Kidney (tissue), 22 donors: ENCODE results near the gene CPED1. TPM values are rescaled to one million over a fixed set of nuclear protein-coding genes. Genes with fewer than 3 reads are reported as not detected.

Experiments used
- DNase-seq, 5 donors: peaks; one replicate each; pipeline ENCODE4 v3.0.0-alpha.2; 2013 to 2020
- FAIRE-seq: peaks from 2 replicates; lab custom pipeline; 2012; peaks lifted over from hg19 to GRCh38; lab: Jason Lieb, UNC
- H3K27ac ChIP-seq, 2 donors: one replicate each; pipeline ENCODE4 v1.7.0; 2013; ENCODE audit warnings: low read depth in 2 of 2, low read length in 2 of 2, inconsistent platforms in 1 of 2
- H3K27me3 ChIP-seq: one replicate; pipeline ENCODE4 v1.7.1; 2013; ENCODE audit warnings: low read length, inconsistent platforms; ENCODE audit not compliant: control insufficient read depth, insufficient read depth
- H3K36me3 ChIP-seq, 3 donors: one replicate each; pipeline versions ENCODE4 v1.7.0 to v1.7.1; 2013; ENCODE audit warnings: low read length in 3 of 3, control low read depth in 1 of 3, inconsistent platforms in 1 of 3; ENCODE audit not compliant: insufficient read depth in 3 of 3, control insufficient read depth in 2 of 3
- H3K4me1 ChIP-seq, 3 donors: one replicate each; pipeline versions ENCODE4 v1.7.0 to v1.7.1; 2013; ENCODE audit warnings: low read length in 3 of 3, inconsistent platforms in 1 of 3, low read depth in 1 of 3; ENCODE audit not compliant: control insufficient read depth in 2 of 3, insufficient read depth in 2 of 3
- H3K4me3 ChIP-seq, 3 donors: one replicate each; pipeline versions ENCODE4 v1.7.0 to v1.8.1; 2013; ENCODE audit warnings: low read length in 3 of 3, control low read depth in 1 of 3, inconsistent platforms in 1 of 3
- H3K9ac ChIP-seq, 3 donors: one replicate each; pipeline versions ENCODE4 v1.7.0 to v1.7.1; 2013; ENCODE audit warnings: low read length in 3 of 3, control low read depth in 1 of 3, inconsistent platforms in 1 of 3
- H3K9me3 ChIP-seq, 3 donors: one replicate each; pipeline versions ENCODE4 v1.7.0 to v1.7.1; 2013; ENCODE audit warnings: low read length in 3 of 3, control low read depth in 1 of 3, inconsistent platforms in 1 of 3; ENCODE audit not compliant: control insufficient read depth in 2 of 3, insufficient read depth in 1 of 3
- CTCF ChIP-seq: IDR thresholded peaks from 3 replicates; pipeline ENCODE4 v1.5.1; 2012; ENCODE audit warnings: mild to moderate bottlenecking, moderate library complexity, borderline replicate concordance; ENCODE audit not compliant: insufficient read depth; ENCODE audit errors: extremely low read depth
- intact Hi-C: fragments of 100-400 bp; cut with DNase I; formaldehyde crosslinking; loops from one replicate; pipeline ENCODE4 v1.11.1; 2022
- long read RNA-seq, 10 donors: library from polyadenylated mRNA in 1 of 10; unstranded in 1 of 10; transcript quantifications; one replicate each; pipeline ENCODE4 v2.0.0 and lab custom pipeline, GENCODE V29; 2021 to 2026
- polyA plus RNA-seq: library from polyadenylated mRNA; stranded (reverse); fragments of 350-450 nt; fragmentation: Illumina TruSeq; extraction: RNeasy Lipid Tissue Mini Kit (QIAGEN cat#74804); gene quantifications from one replicate; pipeline ENCODE4 v1.2.3, GENCODE V29; 2014; ENCODE audit warnings: low read depth, low replicate concordance; ENCODE audit not compliant: insufficient read depth
- total RNA-seq: library from RNA; stranded (reverse); fragmentation: NEBNext Ultra II Directional; extraction: Animal tissue kit (Norgen Biotek cat#: 25700); gene quantifications from one replicate; pipeline ENCODE4 v1.2.1, GENCODE V29; 2021
- donor health status: control.
- donor health status: control.
- donor health status: control.
- donor health status: control.
- donor health status: control.
- donor health status: DM: yes; HTN: yes; CAD: no.
- donor health status: Normal renal cell carcinoma (clear cell type).

The CPED1 gene
- total RNA-seq (16.9 TPM), polyA plus RNA-seq (2.9 TPM)
- long read RNA-seq, donor 1, full-length matches to known transcripts: 3 of 3 reads
- long read RNA-seq, donor 1, partial matches to known transcripts: 0 of 3 reads
- long read RNA-seq, donor 1, other reads (novel, unspliced or antisense): 0 of 3 reads
- long read RNA-seq, donor 2, partial matches to known transcripts: 0 of 2 reads
- long read RNA-seq, donor 2, other reads (novel, unspliced or antisense): 0 of 2 reads
- long read RNA-seq, donor 3: 0 reads
- long read RNA-seq, donor 4: 0 reads
- long read RNA-seq, donor 5: 0 reads
- long read RNA-seq, donor 6: 0 reads
- long read RNA-seq, donor 7, partial matches to known transcripts: 5 of 11 reads
- long read RNA-seq, donor 7, other reads (novel, unspliced or antisense): 6 of 11 reads
- long read RNA-seq, donor 8: 0 reads
- long read RNA-seq, donor 9, full-length matches to known transcripts: 1 of 1 reads
- long read RNA-seq, donor 9, partial matches to known transcripts: 0 of 1 reads
- long read RNA-seq, donor 9, other reads (novel, unspliced or antisense): 0 of 1 reads
- long read RNA-seq, donor 10: 0 reads

- FAIRE-seq: no peak
- H3K4me3 ChIP-seq: peak within 1 kb of the TSS; percentile 59 to 69 (median 67)
These were observed at the start of gene CPED1 for GRCh38 chr7:120988591-120989256. TSS of gene CPED1 (plus strand) at chr7:120988711. CDS start at chr7:120989622, 911 bp downstream.

GRCh38 chr7:120939345-120939744, 49.2 kb upstream of the CPED1 start:
- intact Hi-C loops: no loop called here
- Histone ChIP-seq H3K4me3 (no peak overlapping the region), H3K9me3 (no peaks in the 10 kb centered on the region), H3K9ac (no peak overlapping the region), H3K36me3 (no peaks in the 10 kb centered on the region), H3K27ac (no peak overlapping the region), H3K27me3 (no peaks in the 10 kb centered on the region), H3K4me1 (no peaks in the 10 kb centered on the region)
- no peak for FAIRE-seq
- no peak for DNase-seq
- no peak for TF ChIP-seq CTCF

More at GRCh38 chr7:120988591-120989256, at the start of gene CPED1:
- H3K9ac ChIP-seq: peak within 1 kb of the TSS; percentile 3 to 72 (median 58)
- intact Hi-C loops: loop anchor here (10.0 kb wide), 1 partner anchor 116 kb away; no protein-coding TSS in a partner anchor
- H3K27ac ChIP-seq: peak within 1 kb of the TSS; percentile 75 to 94
- no peaks in the 10 kb centered on the region for H3K36me3 ChIP-seq
- peak; percentile 69 to 92 (median 75) for DNase-seq
- peaks cover 0 to 5% (median 3%) of the 10 kb centered on the region in 3 donors for H3K4me1 ChIP-seq
- no peak for TF ChIP-seq CTCF
- H3K9me3 ChIP-seq: no peaks in the 10 kb centered on the region
- no peaks in the 10 kb centered on the region for H3K27me3 ChIP-seq

- H3K4me3 ChIP-seq: no peak overlapping the region
- H3K4me1 ChIP-seq: no peaks in the 10 kb centered on the region
- intact Hi-C loops: loop anchor here (10.0 kb wide), 1 partner anchor 136 kb away; no protein-coding TSS in a partner anchor
- DNase-seq: no peak
- no peaks in the 10 kb centered on the region for H3K27me3 ChIP-seq
- no peaks in the 10 kb centered on the region for H3K9me3 ChIP-seq
- H3K27ac ChIP-seq: no peak overlapping the region
- FAIRE-seq: peak; percentile 98
- H3K36me3 ChIP-seq: no peaks in the 10 kb centered on the region
- TF ChIP-seq CTCF: peak; percentile 29
- H3K9ac ChIP-seq: no peak overlapping the region
These were observed 47.4 kb upstream of the CPED1 start for GRCh38 chr7:120941064-120941463.
